B cell (primary cell): ENCODE data around the gene SIGLEC5. TPM values are rescaled to one million over a fixed set of nuclear protein-coding genes. Genes with fewer than 3 reads are reported as not detected.

Experiments used
- ATAC-seq: fragments of 200-7000 bp; cut with Tn5 transposase; one replicate; pipeline ENCODE4 v1.10.0; 2021; ENCODE audit warnings: low read depth, mild to moderate bottlenecking, moderate number of reproducible peaks, moderate library complexity
- CTCF ChIA-PET: fragments of 350-600 bp; sonication (Branson Sonifier 250); formaldehyde crosslinking; loops from one replicate; lab custom pipeline; 2021; ENCODE audit warnings: antibody characterized with exemption, inconsistent platforms; lab: Charles Lee
- POLR2A ChIA-PET: fragments of 350-600 bp; sonication (Branson Sonifier 250); formaldehyde crosslinking; loops from one replicate; lab custom pipeline; 2021; ENCODE audit warnings: antibody characterized with exemption; lab: Charles Lee
- DNase-seq: peaks from one replicate; pipeline ENCODE4 v3.0.0; 2013
- H2AFZ ChIP-seq: 2 replicates; pipeline ENCODE4 v1.6.1; 2012; ENCODE audit warnings: mild to moderate bottlenecking, low read depth, low read length; ENCODE audit not compliant: insufficient read depth, poor library complexity, severe bottlenecking
- H3K27ac ChIP-seq, 2 donors: 1 replicate in 1 of 2; 2 replicates in 1 of 2; pipeline ENCODE4 v1.5.1; 2012 to 2013; ENCODE audit warnings: low read length in 2 of 2, mild to moderate bottlenecking in 2 of 2, moderate library complexity in 1 of 2
- H3K27me3 ChIP-seq, 4 experiments: fragments of 200-600 bp in 1 of 4; sonication (generic) in 1 of 4; replicated peaks in 1 of 4; 1 replicate in 2 of 4; 2 replicates in 2 of 4; pipeline versions ENCODE4 v1.6.1 to v1.7.0; 2013 to 2016; ENCODE audit warnings: low read length in 3 of 4, mild to moderate bottlenecking in 2 of 4, mixed read lengths in 1 of 4, moderate library complexity in 1 of 4; ENCODE audit not compliant: insufficient read depth in 4 of 4, control insufficient read depth in 3 of 4; ENCODE audit errors: control extremely low read depth in 1 of 4
- H3K36me3 ChIP-seq, 2 experiments: replicated peaks in 1 of 2; 1 replicate in 1 of 2; 2 replicates in 1 of 2; pipeline versions ENCODE4 v1.6.1 to v1.7.1; 2013; ENCODE audit warnings: low read length in 1 of 2; ENCODE audit not compliant: insufficient read depth in 2 of 2, control insufficient read depth in 1 of 2; ENCODE audit errors: control extremely low read depth in 1 of 2, extremely low read depth in 1 of 2
- H3K4me1 ChIP-seq, 2 donors: fragments of 200-600 bp in 1 of 2; sonication (generic) in 1 of 2; 1 replicate in 1 of 2; 2 replicates in 1 of 2; pipeline versions ENCODE4 v1.5.1 to v1.6.1; 2013 to 2017; ENCODE audit warnings: low read length in 2 of 2; ENCODE audit not compliant: control insufficient read depth in 2 of 2, insufficient read depth in 2 of 2
- H3K4me2 ChIP-seq: replicated peaks from 2 replicates; pipeline ENCODE3; 2012; ENCODE audit warnings: mild to moderate bottlenecking, low read depth, low read length; ENCODE audit not compliant: poor library complexity, severe bottlenecking
- H3K4me3 ChIP-seq, 5 experiments: fragments of 200-600 bp in 1 of 5; sonication (generic) in 1 of 5; 1 replicate in 3 of 5; 2 replicates in 2 of 5; pipeline versions ENCODE4 v1.5.1 to v1.7.0; 2011 to 2016; ENCODE audit warnings: low read length in 4 of 5, mild to moderate bottlenecking in 4 of 5, low read depth in 2 of 5, control low read depth in 1 of 5, moderate library complexity in 1 of 5; ENCODE audit not compliant: insufficient read depth in 1 of 5; ENCODE audit errors: control extremely low read depth in 1 of 5, extremely low read depth in 1 of 5
- H3K79me2 ChIP-seq: fragments of 200-600 bp; sonication (generic); one replicate; pipeline ENCODE4 v1.6.0; 2016; ENCODE audit warnings: low read length; ENCODE audit not compliant: control insufficient read depth, insufficient read depth
- H3K9ac ChIP-seq: fragments of 200-600 bp; sonication (generic); 2 replicates; pipeline ENCODE4 v1.6.1; 2017; ENCODE audit warnings: mild to moderate bottlenecking, low read length, moderate library complexity
- H3K9me3 ChIP-seq, 3 donors: one replicate each; pipeline versions ENCODE4 v1.6.1 to v1.7.1; 2013; ENCODE audit warnings: low read length in 2 of 3; ENCODE audit not compliant: control insufficient read depth in 2 of 3, insufficient read depth in 1 of 3; ENCODE audit errors: control extremely low read depth in 1 of 3
- H4K20me1 ChIP-seq: 2 replicates; pipeline ENCODE4 v1.6.0; 2012; ENCODE audit warnings: mild to moderate bottlenecking, low read length; ENCODE audit not compliant: insufficient read depth, control insufficient read depth, poor library complexity, severe bottlenecking
- H3K27ac Mint-ChIP-seq: one replicate; pipeline ENCODE4 v1.8.0; 2021; ENCODE audit warnings: mixed read lengths
- H3K27me3 Mint-ChIP-seq: one replicate; pipeline ENCODE4 v1.8.0; 2021; ENCODE audit warnings: mixed read lengths
- H3K4me1 Mint-ChIP-seq: one replicate; pipeline ENCODE4 v1.8.0; 2021; ENCODE audit warnings: mixed read lengths
- H3K4me3 Mint-ChIP-seq: one replicate; pipeline ENCODE4 v1.8.0; 2021; ENCODE audit warnings: mixed read lengths
- H3K9me3 Mint-ChIP-seq: one replicate; pipeline ENCODE4 v1.8.0; 2022; ENCODE audit warnings: mixed read lengths; ENCODE audit not compliant: insufficient read depth
- CTCF ChIP-seq: fragments of 200-600 bp; IDR thresholded peaks from one replicate; pipeline ENCODE4 v1.8.0; 2022; ENCODE audit warnings: antibody characterized with exemption, mild to moderate bottlenecking
- EZH2 ChIP-seq: IDR thresholded peaks from 2 replicates; pipeline ENCODE4 v1.6.1; 2012; ENCODE audit warnings: borderline replicate concordance, low read depth, mild to moderate bottlenecking, moderate library complexity, low read length; ENCODE audit not compliant: insufficient read depth, poor library complexity, severe bottlenecking
- WGBS: methylation state at CpG from one replicate; pipeline ENCODE4 v1.1.5; 2013; ENCODE audit warnings: missing lambda C conversion rate; ENCODE audit not compliant: insufficient coverage; 5-methylcytosine and 5-hydroxymethylcytosine counted together
- intact Hi-C: fragments of 100-400 bp; cut with micrococcal nuclease; formaldehyde crosslinking; loops from one replicate; pipeline ENCODE4 v1.10.0; 2022
- polyA plus RNA-seq: library from polyadenylated mRNA; depleted of rRNA; stranded (reverse); fragments of >200 nt; gene quantifications from 2 replicates; pipeline ENCODE4 v1.2.3, GENCODE V29; 2012
- total RNA-seq, 2 donors: library from RNA; stranded (reverse); fragments of 120-200 nt in 1 of 2; gene quantifications; 1 replicate in 1 of 2; 2 replicates in 1 of 2; pipeline versions ENCODE4 v1.2.3 to v1.2.4, GENCODE V29; 2013 to 2022

The SIGLEC5 gene
- total and polyA plus RNA-seq, 2 donors (not counting 1 experiment from before 2014, with no cell fraction given), result 0.84 TPM; not detected in 1

GRCh38 chr19:51570962-51571575, 59.1 kb downstream of the SIGLEC5 start, which contains the start of gene ZNF175:
Gene ZNF175 (plus strand): TSS chr19:51571283. CDS start chr19:51573330, 2,047 bp downstream.
- intact Hi-C loops, result loop anchor here (1.0 to 5.0 kb wide), 6 partner anchors 23 to 232 kb away; partner anchors contain the start of gene SIGLEC6
- no peak for TF ChIP-seq EZH2
- no peak for TF ChIP-seq CTCF
- no peaks in the 10 kb centered on the region for H3K9me3 ChIP-seq
- Mint-ChIP-seq H3K9me3 (no peaks in the 10 kb centered on the region), H3K27me3 (no peaks in the 10 kb centered on the region), H3K27ac (peak within 1 kb of the TSS; percentile 83), H3K4me1 (peaks cover 38% of the 10 kb centered on the region), H3K4me3 (peak within 1 kb of the TSS; percentile 88)
- peak; percentile 96 for ATAC-seq
- H3K79me2 ChIP-seq, result peaks cover 13% of the 10 kb centered on the region
- H3K27ac ChIP-seq, result peak within 1 kb of the TSS in 1 of 2 donors; percentile 59
- no peaks in the 10 kb centered on the region for H3K27me3 ChIP-seq
- ChIA-PET POLR2A (interaction anchor here (0.6 to 1.0 kb wide), 3 partner anchors 8 to 177 kb away, joined by 3 to 5 read pairs (median 3); no protein-coding TSS in a partner anchor), CTCF (interaction anchor here (0.5 to 1.6 kb wide), 7 partner anchors 23 to 90 kb away, joined by 3 to 8 read pairs (median 3); no protein-coding TSS in a partner anchor)
- H4K20me1 ChIP-seq, result no peaks in the 10 kb centered on the region
- H3K4me1 ChIP-seq, result peaks cover 19% of the 10 kb centered on the region in 2 donors
- peak within 1 kb of the TSS; percentile 59 to 84 (median 81) for H3K4me3 ChIP-seq
- DNase-seq, result peak; percentile 91
- peaks cover 1 to 14% of the 10 kb centered on the region in 2 experiments for H3K36me3 ChIP-seq
- H3K9ac ChIP-seq, result peak within 1 kb of the TSS; percentile 70
- peak within 1 kb of the TSS; percentile 83 for H2AFZ ChIP-seq
- WGBS, result 1% methylated on average over 27 of the region's 30 CpGs
- peak within 1 kb of the TSS; percentile 89 for H3K4me2 ChIP-seq

GRCh38 chr19:51568456-51568855, 61.7 kb downstream of the SIGLEC5 start:
- no peak overlapping the region for H2AFZ ChIP-seq
- intact Hi-C loops, result no loop called here
- H3K27ac Mint-ChIP-seq, result no peak overlapping the region

More at GRCh38 chr19:51568456-51568855, 61.7 kb downstream of the SIGLEC5 start:
- POLR2A ChIA-PET, result no interaction called here
- H4K20me1 ChIP-seq, result no peaks in the 10 kb centered on the region
- 100% methylated on average over 1 of the region's 1 CpG for WGBS
- no peaks in the 10 kb centered on the region for H3K9me3 Mint-ChIP-seq
- ATAC-seq, result no peak
- no peaks in the 10 kb centered on the region for H3K9me3 ChIP-seq
- H3K79me2 ChIP-seq, result peaks cover 13% of the 10 kb centered on the region
- H3K27me3 ChIP-seq, result no peaks in the 10 kb centered on the region
- DNase-seq, result no peak
- H3K4me3 ChIP-seq, result no peak overlapping the region
- no peak overlapping the region for H3K4me3 Mint-ChIP-seq
- peaks cover 0 to 6% of the 10 kb centered on the region in 2 experiments for H3K36me3 ChIP-seq
- CTCF ChIA-PET, result no interaction called here
- H3K4me1 ChIP-seq, result peaks cover 40 to 41% of the 10 kb centered on the region in 2 donors
- no peak overlapping the region for H3K27ac ChIP-seq
- H3K9ac ChIP-seq, result no peak overlapping the region
- H3K4me2 ChIP-seq, result no peak overlapping the region
- peaks cover 54% of the 10 kb centered on the region for H3K4me1 Mint-ChIP-seq
- H3K27me3 Mint-ChIP-seq, result no peaks in the 10 kb centered on the region
- TF ChIP-seq CTCF (no peak), EZH2 (no peak)
